Activated gamma-delta T cell treated with Interleukin-2 at 50 U/mL for 16 hours (primary cell): ENCODE data around the gene RTRAF.

Experiments
- DNase-seq: peaks from one replicate; pipeline ENCODE4 v3.0.0-alpha.2; 2020

RTRAF gene

DNA sequence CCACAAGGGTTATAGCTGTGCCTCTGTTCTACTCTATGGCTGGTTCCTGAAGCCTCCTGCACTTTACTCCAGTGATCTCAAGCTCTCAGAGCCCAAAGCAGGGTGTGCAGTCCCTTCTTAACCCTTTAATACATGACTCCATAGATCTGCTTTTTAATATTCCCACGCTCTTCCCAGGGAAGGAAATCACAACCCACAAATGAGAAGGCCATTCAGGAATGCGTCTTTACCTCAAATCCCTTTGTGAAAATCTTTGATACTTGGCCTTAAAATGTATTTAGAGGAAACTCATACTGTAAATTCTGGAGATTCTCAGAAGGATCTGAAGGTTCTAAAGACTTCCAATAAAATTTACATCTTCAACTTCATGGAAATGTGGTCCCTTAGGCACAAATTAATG lies 62.5 kb downstream of the RTRAF start:
- DNase-seq, result no peak

DNA sequence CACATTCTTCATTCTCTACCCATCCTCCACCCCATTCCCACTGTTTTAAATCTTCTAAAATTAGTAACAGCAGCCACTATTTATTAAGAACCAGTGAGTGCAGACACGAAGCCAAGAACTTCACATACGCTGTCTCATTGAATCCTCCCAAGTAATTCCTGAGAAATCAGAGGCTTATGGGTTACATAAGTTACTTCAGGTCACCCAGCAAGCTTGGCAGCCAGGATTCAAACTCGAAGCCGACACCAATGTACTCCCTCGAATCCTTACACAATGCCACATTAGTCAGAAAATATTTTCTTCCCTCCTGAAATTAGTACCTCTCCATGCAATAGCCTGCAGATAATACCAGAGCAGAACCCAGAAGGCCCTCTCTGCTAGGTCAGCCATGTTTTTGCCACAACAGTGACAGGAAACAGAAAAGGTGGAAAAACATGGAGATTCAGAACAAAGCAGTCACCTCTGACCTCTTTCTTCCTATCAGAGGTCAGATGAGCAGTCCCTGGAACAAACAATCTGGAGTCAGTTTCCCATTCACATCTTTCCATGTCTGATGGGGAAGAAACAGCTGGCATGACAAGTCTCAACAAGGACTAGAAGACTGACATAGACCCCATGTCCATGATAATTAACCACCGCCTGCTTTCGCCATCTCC lies 63.1 kb downstream of the RTRAF start:
- DNase-seq, result no peak

DNA sequence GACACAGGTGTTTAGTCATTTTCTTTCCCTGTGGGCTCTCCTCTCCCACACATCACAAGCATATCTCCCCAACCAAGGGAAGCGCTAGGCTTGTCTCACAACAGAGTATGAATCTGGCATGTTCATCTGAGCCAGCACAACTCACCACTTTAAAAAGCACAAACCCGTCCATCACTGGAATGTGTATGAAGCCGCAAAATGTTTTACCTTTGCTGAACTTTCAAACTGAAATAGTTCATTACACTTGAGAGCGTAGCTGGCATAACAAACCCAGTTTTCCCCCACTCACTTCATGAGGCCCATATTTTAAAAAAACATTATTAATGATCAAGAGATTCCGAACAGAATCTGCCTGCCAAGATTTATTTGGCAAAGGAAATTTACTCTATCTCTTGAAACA lies 63.7 kb downstream of the RTRAF start:
- no peak for DNase-seq

DNA sequence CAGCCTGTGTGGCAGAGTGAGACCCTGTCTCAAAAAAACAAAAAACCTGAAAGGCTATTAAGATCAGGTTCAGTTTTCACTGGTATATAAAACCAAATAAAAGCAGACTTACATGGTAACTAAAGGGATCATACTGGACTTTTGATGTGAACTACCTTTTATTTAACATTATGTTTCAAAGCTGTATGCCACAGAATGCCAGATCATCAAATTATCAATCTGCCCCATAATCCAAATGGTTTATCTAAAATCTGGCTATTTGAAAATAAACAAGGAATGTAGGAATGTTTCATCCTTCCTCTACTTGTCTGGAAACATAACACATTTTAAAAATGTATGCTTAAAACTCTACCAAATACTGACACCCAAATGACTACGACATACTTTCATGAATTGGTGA lies 65.3 kb downstream of the RTRAF start:
- no peak for DNase-seq

DNA sequence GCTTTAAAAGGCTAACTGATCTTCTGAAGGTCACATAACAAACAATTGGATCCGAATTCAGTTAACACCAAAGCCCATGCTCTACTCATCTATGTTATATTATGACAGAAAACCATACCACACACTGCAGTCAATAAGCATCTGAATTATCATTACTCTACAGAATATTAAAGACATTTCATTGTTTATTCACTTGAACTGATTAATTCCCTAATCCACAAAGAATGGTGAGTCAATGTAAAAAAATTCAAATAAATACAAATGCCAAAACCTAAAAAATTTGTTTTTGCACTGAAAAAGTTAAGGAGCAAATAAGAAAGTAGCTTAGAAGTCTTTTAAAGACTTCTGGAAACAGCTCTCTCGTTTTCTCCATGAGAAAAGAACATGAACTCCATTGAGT lies 65.8 kb downstream of the RTRAF start:
- no peak for DNase-seq

DNA sequence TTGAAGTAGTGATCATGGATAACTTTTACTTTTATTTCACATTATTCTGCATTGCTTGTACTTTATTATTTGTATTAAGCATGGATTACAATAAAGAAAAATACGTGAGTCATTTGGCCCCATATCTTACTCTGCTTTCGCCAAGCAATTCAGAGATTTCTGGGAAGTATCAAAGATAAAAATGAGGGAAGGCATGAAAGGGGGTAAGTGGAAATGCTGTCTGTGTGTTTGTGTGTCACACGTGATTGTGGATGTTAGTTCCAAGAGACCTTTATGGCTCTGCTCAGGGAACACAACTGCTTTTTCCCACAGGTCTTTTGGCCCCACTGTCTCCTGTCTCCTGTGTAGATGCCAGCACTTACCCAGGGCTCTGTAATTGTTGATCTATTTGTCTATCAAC lies 69.0 kb downstream of the RTRAF start:
- no peak for DNase-seq

DNA sequence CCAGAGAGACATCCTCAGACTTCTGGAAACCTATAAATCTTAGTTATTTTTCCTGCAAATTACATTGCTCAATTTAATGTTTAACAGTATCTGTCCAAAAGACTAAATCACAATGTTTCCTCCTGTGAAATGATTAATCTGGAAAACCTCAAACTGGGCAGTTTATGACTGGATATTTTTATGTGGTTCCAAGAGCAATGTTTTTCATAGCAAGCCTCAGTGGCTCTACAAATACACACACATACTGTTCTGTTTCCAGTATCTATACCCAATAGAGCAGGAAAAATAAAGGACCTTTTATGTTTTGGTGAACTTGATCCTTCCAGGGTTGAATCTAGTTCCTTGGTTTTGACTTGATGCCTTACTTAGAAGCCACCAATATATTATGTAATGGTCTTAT lies 70.3 kb downstream of the RTRAF start:
- DNase-seq, result no peak

DNA sequence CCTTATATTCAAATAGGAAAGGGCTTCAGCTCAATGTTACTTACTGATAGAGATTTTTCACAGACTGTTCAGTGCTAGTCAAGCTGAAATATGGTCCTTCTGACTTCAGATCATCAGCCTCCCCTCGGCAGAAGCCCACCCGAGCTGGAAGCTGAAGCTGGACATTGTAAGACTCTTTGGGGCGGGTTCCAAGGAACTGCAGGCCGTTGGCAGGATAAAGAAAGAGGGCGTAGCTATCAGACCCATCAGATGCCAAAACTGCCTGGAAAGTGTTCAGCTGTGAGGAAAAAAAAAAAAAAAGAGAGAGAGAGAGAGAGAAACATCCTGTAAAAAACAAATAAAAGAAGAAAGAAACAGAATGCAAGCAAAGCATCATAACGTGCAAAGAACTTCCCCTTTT lies 70.7 kb downstream of the RTRAF start:
- no peak for DNase-seq
